Upper lobe of left lung (tissue), 6 donors: Measurements from ENCODE around the gene CCDC127. TPM values are rescaled to one million over a fixed set of nuclear protein-coding genes. Genes with fewer than 3 reads are reported as not detected.
A peak's percentile ranks its signal among the peaks of the same experiment; 100 is the strongest.

Experiments used
- ATAC-seq, 2 donors: fragments of 200-7000 bp; cut with Tn5 transposase; one replicate each; pipeline ENCODE4 v1.9.1; 2022; ENCODE audit warnings: mild to moderate bottlenecking in 2 of 2, moderate library complexity in 2 of 2; ENCODE audit not compliant: low FRiP score in 2 of 2
- DNase-seq, 2 donors: peaks; one replicate each; pipeline ENCODE4 v3.0.0-alpha.2; 2019 to 2020
- H3K27ac ChIP-seq, 4 donors: fragments of 200-600 bp; sonication (generic); one replicate each; pipeline ENCODE4 v1.5.1; 2016 to 2019
- H3K27me3 ChIP-seq, 4 donors: fragments of 200-600 bp; sonication (generic); one replicate each; pipeline ENCODE4 v1.5.1; 2017 to 2019
- H3K36me3 ChIP-seq, 4 donors: fragments of 200-600 bp; sonication (generic); one replicate each; pipeline ENCODE4 v1.5.1; 2016 to 2019
- H3K4me1 ChIP-seq, 4 donors: fragments of 200-600 bp; sonication (generic); one replicate each; pipeline ENCODE4 v1.5.1; 2018 to 2019
- H3K4me3 ChIP-seq, 4 donors: fragments of 200-600 bp; sonication (generic); one replicate each; pipeline ENCODE4 v1.5.1; 2017 to 2019; ENCODE audit warnings: mild to moderate bottlenecking in 2 of 4, moderate library complexity in 1 of 4
- H3K9me3 ChIP-seq, 4 donors: fragments of 200-600 bp; sonication (generic); one replicate each; pipeline ENCODE4 v1.5.1; 2018 to 2019
- CTCF ChIP-seq, 6 experiments: fragments of 450-650 bp in 4 of 6; fragments of 200-600 bp in 2 of 6; sonication (generic) in 2 of 6; IDR thresholded peaks; one replicate each; pipeline ENCODE4 v1.5.1; 2016 to 2019; ENCODE audit warnings: antibody characterized with exemption in 6 of 6
- EP300 ChIP-seq, 4 donors: sonication (generic); formaldehyde crosslinking; IDR thresholded peaks; one replicate each; pipeline ENCODE4 v1.5.1; 2017; ENCODE audit warnings: antibody characterized with exemption in 4 of 4, control low read depth in 2 of 4
- POLR2A ChIP-seq, 4 donors: fragments of 450-650 bp; IDR thresholded peaks; one replicate each; pipeline ENCODE4 v1.5.1; 2016 to 2017; ENCODE audit warnings: antibody characterized with exemption in 4 of 4, mild to moderate bottlenecking in 2 of 4
- POLR2AphosphoS5 ChIP-seq, 2 donors: sonication (generic); formaldehyde crosslinking; IDR thresholded peaks; one replicate each; pipeline ENCODE4 v1.5.1; 2017; ENCODE audit warnings: antibody characterized with exemption in 2 of 2
- WGBS, 2 donors: methylation state at CpG; one replicate each; pipeline ENCODE4 v1.1.5; 2017 to 2018; 5-methylcytosine and 5-hydroxymethylcytosine counted together
- total RNA-seq, 6 donors: library from RNA; depleted of rRNA in 4 of 6; stranded (reverse); fragments of >200 nt in 4 of 6; gene quantifications; one replicate each; pipeline versions ENCODE4 v1.1.0 to v1.2.1, GENCODE V29; 2016 to 2021
- donor health status: DM: no; HTN: no; CAD: no; lungs with moderate emphysema.
- donor health status: DM: no; HTN: yes; CAD: no; lungs with severe emphysema.

The CCDC127 gene
- total RNA-seq, 6 donors from 2014 or later, result 3.1 to 8.5 (median 4.8) TPM

DNA sequence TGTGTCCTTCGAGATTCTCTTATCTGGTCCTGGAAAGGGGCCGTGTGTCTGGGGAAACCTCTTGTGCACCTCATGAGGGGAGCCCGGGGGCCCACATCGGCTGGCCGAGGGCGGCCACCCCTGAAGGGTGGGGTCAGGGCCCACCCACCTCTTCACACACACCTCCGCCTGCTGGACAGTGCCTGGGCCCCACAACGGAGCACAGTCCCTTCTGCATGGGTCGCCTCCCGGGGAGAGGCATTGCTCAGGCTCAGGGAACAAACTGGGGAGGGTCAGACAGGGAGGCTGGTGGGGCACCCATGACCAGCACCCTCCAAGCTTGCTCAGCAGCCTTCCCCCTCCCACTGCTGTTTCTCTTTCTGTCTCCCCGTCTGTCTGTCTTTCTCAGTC lies 28.0 kb downstream of the CCDC127 start:
- H3K27ac ChIP-seq, result no peak overlapping the region
- H3K9me3 ChIP-seq, result no peaks in the 10 kb centered on the region
- no peak for ATAC-seq
- 62 to 69% methylated on average over 6 to 11 of the region's 11 CpGs for WGBS, 2 donors
- peaks cover 0 to 6% (median 3%) of the 10 kb centered on the region in 4 donors for H3K27me3 ChIP-seq
- DNase-seq, result peak in 1 of 2 donors; percentile 71
- peaks cover 0 to 23% (median 10%) of the 10 kb centered on the region in 4 donors for H3K4me1 ChIP-seq
- no peaks in the 10 kb centered on the region for H3K36me3 ChIP-seq
- no peak overlapping the region for H3K4me3 ChIP-seq
- TF ChIP-seq CTCF (IDR thresholded peaks at IDR 0.05) (no peak), POLR2A (IDR thresholded peaks at IDR 0.05) (no peak), POLR2AphosphoS5 (IDR thresholded peaks at IDR 0.05) (no peak), EP300 (IDR thresholded peaks at IDR 0.05) (no peak)

DNA sequence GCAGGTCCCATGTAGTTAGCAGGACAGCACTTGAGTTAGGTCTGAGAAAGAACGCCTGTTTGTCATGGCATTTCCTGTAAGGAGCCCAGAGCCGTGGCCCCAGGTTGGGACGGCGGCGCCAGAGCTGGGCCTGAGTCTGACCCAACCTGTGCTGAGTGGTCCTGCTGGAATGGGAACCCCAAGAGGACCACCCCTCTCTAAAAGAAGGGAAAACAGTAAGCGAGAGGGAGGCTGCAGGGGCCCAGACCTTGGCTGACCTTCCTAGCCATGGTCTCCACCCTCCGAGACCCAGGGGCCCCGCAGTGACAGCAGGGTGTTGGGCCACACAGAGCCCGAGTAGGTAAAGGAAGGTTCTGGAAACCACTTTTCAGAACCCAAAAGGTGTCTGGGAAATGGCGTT lies 28.5 kb downstream of the CCDC127 start:
- Histone ChIP-seq H3K27ac (no peak overlapping the region), H3K4me3 (no peak overlapping the region), H3K36me3 (no peaks in the 10 kb centered on the region), H3K27me3 (peaks cover 0 to 6% (median 3%) of the 10 kb centered on the region in 4 donors), H3K9me3 (no peaks in the 10 kb centered on the region), H3K4me1 (peaks cover 0 to 23% (median 10%) of the 10 kb centered on the region in 4 donors)
- WGBS, 2 donors, result 80 to 83% methylated on average over 9 to 10 of the region's 10 CpGs
- no peak for ATAC-seq
- TF ChIP-seq POLR2A (IDR thresholded peaks at IDR 0.05), result no peak
- TF ChIP-seq EP300 (IDR thresholded peaks at IDR 0.05), result no peak
- TF ChIP-seq CTCF (IDR thresholded peaks at IDR 0.05), result no peak
- TF ChIP-seq POLR2AphosphoS5 (IDR thresholded peaks at IDR 0.05), result no peak
- peak in 1 of 2 donors; percentile 48 for DNase-seq

- H3K4me3 ChIP-seq, result peak overlapping the region in 2 of 4 donors; percentile 21 to 22
- H3K27ac ChIP-seq, result no peak overlapping the region
- H3K4me1 ChIP-seq, result peaks cover 0 to 23% (median 10%) of the 10 kb centered on the region in 4 donors
- 43 to 54% methylated on average over 11 to 30 of the region's 37 CpGs for WGBS, 2 donors
- no peaks in the 10 kb centered on the region for H3K9me3 ChIP-seq
- TF ChIP-seq EP300 (IDR thresholded peaks at IDR 0.05) (no peak), POLR2A (IDR thresholded peaks at IDR 0.05) (no peak), CTCF (IDR thresholded peaks at IDR 0.05) (peak; percentile 94 to 97 (median 95)), POLR2AphosphoS5 (IDR thresholded peaks at IDR 0.05) (no peak)
- ATAC-seq (peak; percentile 86 to 94), DNase-seq (peak; percentile 87 to 93)
- H3K36me3 ChIP-seq, result no peaks in the 10 kb centered on the region
- peaks cover 0 to 6% (median 3%) of the 10 kb centered on the region in 4 donors for H3K27me3 ChIP-seq
Measured at GRCh38 chr5:188488-189481, 29.2 kb downstream of the CCDC127 start.

DNA sequence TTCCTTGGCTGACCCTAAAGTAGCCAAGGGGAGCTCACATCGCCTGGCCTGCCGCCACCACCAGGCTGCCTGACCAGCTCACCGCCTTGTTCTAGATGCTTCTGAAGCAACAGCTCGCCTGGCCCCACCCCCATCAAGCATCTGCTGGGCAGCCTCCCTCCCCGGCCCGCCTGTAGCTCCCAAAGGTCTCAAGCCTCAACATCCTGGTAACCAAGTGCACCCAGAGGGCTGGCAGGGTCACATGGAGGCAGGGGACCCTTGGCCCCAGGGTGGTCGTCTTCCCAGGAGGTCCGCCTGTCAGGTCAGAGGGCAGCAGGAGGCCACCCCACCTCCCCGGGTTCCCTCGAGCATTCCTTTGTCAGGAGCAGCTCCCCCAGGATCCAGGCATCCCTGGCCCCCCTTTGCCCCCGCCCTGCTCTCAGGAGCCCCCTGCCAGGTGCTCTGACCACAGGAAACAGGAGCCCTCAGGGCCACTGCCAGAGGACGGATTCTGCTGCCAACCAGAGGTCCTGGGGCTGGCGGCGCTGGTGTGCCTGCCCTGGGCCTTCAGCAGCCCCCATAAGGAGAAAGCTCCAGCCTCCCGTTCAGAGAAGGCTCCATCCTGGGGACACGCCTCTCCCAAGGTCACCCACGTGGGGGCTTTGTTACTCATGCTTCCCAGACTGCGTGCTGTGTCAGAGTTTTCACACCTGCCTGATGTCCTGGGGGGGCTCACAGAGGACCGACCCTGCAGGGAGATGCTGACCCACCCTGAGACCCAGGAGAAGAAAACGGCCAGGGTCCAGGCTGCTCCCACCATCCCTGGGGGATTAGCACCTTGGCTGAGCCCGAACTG lies 30.1 kb downstream of the CCDC127 start:
- Histone ChIP-seq H3K27ac (no peak overlapping the region), H3K36me3 (no peaks in the 10 kb centered on the region), H3K4me3 (peak overlapping the region in 1 of 4 donors; percentile 22), H3K9me3 (no peaks in the 10 kb centered on the region), H3K27me3 (peaks cover 0 to 6% (median 3%) of the 10 kb centered on the region in 4 donors), H3K4me1 (peaks cover 0 to 23% (median 10%) of the 10 kb centered on the region in 4 donors)
- DNase-seq, result peak in 1 of 2 donors; percentile 70
- no peak for ATAC-seq
- WGBS, 2 donors, result 52 to 55% methylated on average over 19 to 20 of the region's 21 CpGs
- TF ChIP-seq POLR2A (IDR thresholded peaks at IDR 0.05), result no peak
- TF ChIP-seq CTCF (IDR thresholded peaks at IDR 0.05), result no peak
- no peak for TF ChIP-seq EP300 (IDR thresholded peaks at IDR 0.05)
- TF ChIP-seq POLR2AphosphoS5 (IDR thresholded peaks at IDR 0.05), result no peak
